Right lobe of liver (tissue), 6 donors: ENCODE results near the gene MAPKAPK2. TPM values are rescaled to one million over a fixed set of nuclear protein-coding genes. Genes with fewer than 3 reads are reported as not detected.

Source experiments
- ATAC-seq, 4 donors: fragments of 200-7000 bp; cut with Tn5 transposase; one replicate each; pipeline ENCODE4 v1.9.1; 2020; ENCODE audit warnings: mild to moderate bottlenecking in 4 of 4, moderate library complexity in 4 of 4
- DNase-seq, 3 donors: peaks; one replicate each; pipeline ENCODE4 v3.0.0-alpha.2; 2020
- H3K27ac ChIP-seq, 3 donors: fragments of 200-600 bp; one replicate each; pipeline ENCODE4 v1.8.0; 2022
- H3K27me3 ChIP-seq, 2 donors: fragments of 200-600 bp; one replicate each; pipeline ENCODE4 v1.8.0; 2022
- H3K36me3 ChIP-seq, 4 donors: fragments of 200-600 bp; sonication (generic) in 1 of 4; one replicate each; pipeline versions ENCODE4 v1.5.1 to v1.8.0; 2017 to 2022; ENCODE audit warnings: control low read depth in 1 of 4
- H3K4me1 ChIP-seq, 4 donors: fragments of 200-600 bp; sonication (generic) in 1 of 4; one replicate each; pipeline versions ENCODE4 v1.5.1 to v1.8.0; 2017 to 2022; ENCODE audit warnings: control low read depth in 1 of 4
- H3K4me3 ChIP-seq, 3 donors: fragments of 200-600 bp; one replicate each; pipeline ENCODE4 v1.8.0; 2022
- H3K9me3 ChIP-seq, 4 donors: fragments of 200-600 bp; sonication (generic) in 1 of 4; one replicate each; pipeline versions ENCODE4 v1.5.1 to v1.8.0; 2017 to 2022; ENCODE audit warnings: control low read depth in 1 of 4
- CTCF ChIP-seq, 4 donors: fragments of 200-600 bp in 3 of 4; fragments of 450-650 bp in 1 of 4; IDR thresholded peaks; one replicate each; pipeline versions ENCODE4 v1.5.1 to v1.8.0; 2016 to 2022; ENCODE audit warnings: antibody characterized with exemption in 4 of 4, mild to moderate bottlenecking in 2 of 4
- POLR2A ChIP-seq: fragments of 450-650 bp; IDR thresholded peaks from one replicate; pipeline ENCODE4 v1.6.1; 2017; ENCODE audit warnings: antibody characterized with exemption, mild to moderate bottlenecking
- WGBS: methylation state at CpG from one replicate; pipeline ENCODE4 v1.1.6; 2018; ENCODE audit warnings: low coverage, low lambda C conversion rate; ENCODE audit not compliant: insufficient coverage; ENCODE audit errors: missing lambda C conversion rate; 5-methylcytosine and 5-hydroxymethylcytosine counted together
- intact Hi-C, 2 donors: fragments of 100-400 bp; cut with DNase I; formaldehyde crosslinking; loops; one replicate each; pipeline versions ENCODE4 v1.11.2 to v1.14.1; 2022
- total RNA-seq, 6 experiments: library from RNA; depleted of rRNA in 2 of 6; stranded (reverse); fragments of >200 nt in 2 of 6; fragmentation: NEBNext Ultra II Directional in 3 of 6; extraction: Animal tissue kit (Norgen Biotek cat#: 25700) in 3 of 6; gene quantifications; one replicate each; pipeline versions ENCODE4 v1.1.0 to v1.2.4, GENCODE V29; 2016 to 2023
- donor health status: DM: no; HTN: yes; CAD: no.
- donor health status: DM: no; HTN: no; CAD: no.
- donor health status: DM: no; HTN: no; CAD: no.
- donor health status: DM: no; HTN: yes; CAD: no.
- donor health status: DM: no; HTN: yes; CAD: no.

Gene MAPKAPK2
- total RNA-seq, 6 experiments from 2014 or later, result 25.6 to 46.6 (median 34.0) TPM

- H3K27ac ChIP-seq, result peak overlapping the region; percentile 89 to 97 (median 95)
- TF ChIP-seq POLR2A (no peak), CTCF (IDR thresholded peaks at IDR 0.05) (no peak)
- no peaks in the 10 kb centered on the region for H3K36me3 ChIP-seq
- peak overlapping the region; percentile 69 to 80 (median 70) for H3K4me3 ChIP-seq
- no peak for DNase-seq
- intact Hi-C loops, result no loop called here
- H3K27me3 ChIP-seq, result no peaks in the 10 kb centered on the region
- no peaks in the 10 kb centered on the region for H3K9me3 ChIP-seq
- under 1% methylated on average over 8 of the region's 8 CpGs for WGBS
- peak in 2 of 4 donors; percentile 1 to 8 for ATAC-seq
- peaks cover 0 to 63% (median 28%) of the 10 kb centered on the region in 4 donors for H3K4me1 ChIP-seq
These were observed 2.0 kb downstream of the MAPKAPK2 start for GRCh38 chr1:206686478-206687249.

GRCh38 chr1:206687251-206687914, 2.7 kb downstream of the MAPKAPK2 start:
- DNase-seq (no peak), ATAC-seq (no peak)
- WGBS, result 40% methylated on average over 6 of the region's 7 CpGs
- Histone ChIP-seq H3K27me3 (no peaks in the 10 kb centered on the region), H3K36me3 (no peaks in the 10 kb centered on the region), H3K27ac (peak overlapping the region; percentile 13 to 97 (median 89)), H3K9me3 (no peaks in the 10 kb centered on the region), H3K4me1 (peaks cover 0 to 64% (median 32%) of the 10 kb centered on the region in 4 donors), H3K4me3 (peak overlapping the region in 1 of 3 donors; percentile 70)
- intact Hi-C loops, result no loop called here
- TF ChIP-seq CTCF (IDR thresholded peaks at IDR 0.05), result no peak

GRCh38 chr1:206687915-206688442, 3.3 kb downstream of the MAPKAPK2 start:
- TF ChIP-seq POLR2A (peak; percentile 42), CTCF (IDR thresholded peaks at IDR 0.05) (no peak)
- ATAC-seq (peak in 1 of 4 donors; percentile 36), DNase-seq (no peak)
- H3K4me1 ChIP-seq, result peaks cover 0 to 67% (median 33%) of the 10 kb centered on the region in 4 donors
- intact Hi-C loops, result no loop called here
- H3K27ac ChIP-seq, result peak overlapping the region in 2 of 3 donors; percentile 13 to 18
- H3K9me3 ChIP-seq, result no peaks in the 10 kb centered on the region
- no peak overlapping the region for H3K4me3 ChIP-seq
- no CpG with 5 or more reads among the region's 2 CpGs for WGBS
- H3K27me3 ChIP-seq, result no peaks in the 10 kb centered on the region
- H3K36me3 ChIP-seq, result no peaks in the 10 kb centered on the region

GRCh38 chr1:206690516-206690915, 5.8 kb downstream of the MAPKAPK2 start:
- Histone ChIP-seq H3K9me3 (no peaks in the 10 kb centered on the region), H3K4me1 (peaks cover 0 to 83% (median 43%) of the 10 kb centered on the region in 4 donors), H3K27ac (peak overlapping the region; percentile 3 to 84 (median 80)), H3K27me3 (no peaks in the 10 kb centered on the region), H3K36me3 (no peaks in the 10 kb centered on the region), H3K4me3 (no peak overlapping the region)
- ATAC-seq (peak in 3 of 4 donors; percentile 10 to 50 (median 32)), DNase-seq (peak in 2 of 3 donors; percentile 82 to 88)
- intact Hi-C loops, result no loop called here
- WGBS, result no CpG with 5 or more reads among the region's 2 CpGs
- no peak for TF ChIP-seq POLR2A
- no peak for TF ChIP-seq CTCF (IDR thresholded peaks at IDR 0.05)
